Colonic mucosa (tissue), 4 donors: ENCODE measurements around the gene ATP6V0D1. TPM values are rescaled to one million over a fixed set of nuclear protein-coding genes. Genes with fewer than 3 reads are reported as not detected.

Experiments
- DNase-seq: peaks from one replicate; pipeline ENCODE4 v3.0.0-alpha.2; 2020
- H3K27ac ChIP-seq: fragments of 200-600 bp; one replicate; pipeline ENCODE4 v1.8.0; 2021
- H3K27me3 ChIP-seq: fragments of 200-600 bp; one replicate; pipeline ENCODE4 v1.8.0; 2021
- H3K36me3 ChIP-seq: fragments of 200-600 bp; one replicate; pipeline ENCODE4 v1.8.0; 2021
- H3K4me1 ChIP-seq: fragments of 200-600 bp; one replicate; pipeline ENCODE4 v1.8.0; 2021; ENCODE audit warnings: mild to moderate bottlenecking
- H3K4me3 ChIP-seq: fragments of 200-600 bp; one replicate; pipeline ENCODE4 v1.8.0; 2021
- H3K9ac ChIP-seq, 2 donors: one replicate each; pipeline ENCODE4 v1.7.0; 2013; ENCODE audit warnings: control low read depth in 2 of 2, low read depth in 2 of 2, low read length in 2 of 2
- H3K9me3 ChIP-seq: fragments of 200-600 bp; one replicate; pipeline ENCODE4 v1.8.0; 2021
- intact Hi-C: fragments of 100-400 bp; cut with DNase I; formaldehyde crosslinking; loops from one replicate; pipeline ENCODE4 v1.14.1; 2022
- total RNA-seq, 2 donors: library from RNA; stranded (reverse); fragmentation: NEBNext Ultra II Directional in 1 of 2; extraction: Animal tissue kit (Norgen Biotek cat#: 25700) in 1 of 2; gene quantifications; one replicate each; pipeline ENCODE4 v1.2.1, GENCODE V29; 2021
- TF ChIP-seq, protein P1 (sequence below): fragments of 200-600 bp; IDR thresholded peaks from one replicate; pipeline ENCODE4 v1.8.0; 2022; ENCODE audit warnings: antibody characterized with exemption, mild to moderate bottlenecking
- donor health status: healthy.
- donor health status: DM: no; HTN: no; CAD: no.
- donor health status: DM: no; HTN: no; CAD: no.

ATP6V0D1 gene
- total RNA-seq, 2 donors from 2014 or later = 194 to 195 TPM

DNA sequence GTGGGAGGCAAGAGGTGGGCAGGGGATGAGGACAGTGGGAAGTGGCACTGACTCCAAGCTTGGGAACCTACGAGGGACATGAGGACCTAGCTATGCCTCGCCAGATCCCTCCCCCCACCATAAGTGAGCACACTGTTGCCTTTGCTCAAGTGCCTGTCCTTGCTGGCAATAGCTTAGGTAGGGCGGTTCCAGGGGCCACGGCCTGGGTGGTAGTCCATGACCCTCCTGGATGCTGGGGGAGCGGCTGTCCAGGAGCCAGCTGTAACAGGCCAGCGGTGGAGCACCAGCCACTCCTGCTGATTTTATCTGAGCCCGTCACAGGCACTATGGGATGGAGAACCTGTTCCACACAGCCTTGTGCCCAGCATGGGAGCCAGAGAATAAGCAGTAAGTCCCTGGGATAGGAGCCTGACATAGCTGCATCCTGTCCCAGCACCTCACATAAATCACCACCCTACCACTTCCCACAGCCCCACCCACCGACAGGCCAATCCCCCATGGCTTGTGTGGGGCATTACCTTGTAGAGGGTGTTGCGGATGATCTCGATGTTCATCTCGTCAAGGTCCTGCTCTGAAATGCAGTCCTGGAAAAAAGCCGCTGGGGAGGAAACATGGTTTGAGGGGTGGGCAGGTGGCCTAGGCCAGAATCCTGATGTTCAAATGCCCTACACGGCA is 38.2 kb downstream of the ATP6V0D1 start:
- intact Hi-C loops = no loop called here
- Histone ChIP-seq H3K27ac (peak overlapping the region; percentile 36), H3K36me3 (no peaks in the 10 kb centered on the region), H3K9ac (peak overlapping the region; percentile 45 to 79), H3K9me3 (no peaks in the 10 kb centered on the region), H3K4me1 (peaks cover 46% of the 10 kb centered on the region), H3K4me3 (no peak overlapping the region), H3K27me3 (no peaks in the 10 kb centered on the region)
- DNase-seq = no peak
- TF ChIP-seq, protein P1, sequence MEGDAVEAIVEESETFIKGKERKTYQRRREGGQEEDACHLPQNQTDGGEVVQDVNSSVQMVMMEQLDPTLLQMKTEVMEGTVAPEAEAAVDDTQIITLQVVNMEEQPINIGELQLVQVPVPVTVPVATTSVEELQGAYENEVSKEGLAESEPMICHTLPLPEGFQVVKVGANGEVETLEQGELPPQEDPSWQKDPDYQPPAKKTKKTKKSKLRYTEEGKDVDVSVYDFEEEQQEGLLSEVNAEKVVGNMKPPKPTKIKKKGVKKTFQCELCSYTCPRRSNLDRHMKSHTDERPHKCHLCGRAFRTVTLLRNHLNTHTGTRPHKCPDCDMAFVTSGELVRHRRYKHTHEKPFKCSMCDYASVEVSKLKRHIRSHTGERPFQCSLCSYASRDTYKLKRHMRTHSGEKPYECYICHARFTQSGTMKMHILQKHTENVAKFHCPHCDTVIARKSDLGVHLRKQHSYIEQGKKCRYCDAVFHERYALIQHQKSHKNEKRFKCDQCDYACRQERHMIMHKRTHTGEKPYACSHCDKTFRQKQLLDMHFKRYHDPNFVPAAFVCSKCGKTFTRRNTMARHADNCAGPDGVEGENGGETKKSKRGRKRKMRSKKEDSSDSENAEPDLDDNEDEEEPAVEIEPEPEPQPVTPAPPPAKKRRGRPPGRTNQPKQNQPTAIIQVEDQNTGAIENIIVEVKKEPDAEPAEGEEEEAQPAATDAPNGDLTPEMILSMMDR = no peak

DNA sequence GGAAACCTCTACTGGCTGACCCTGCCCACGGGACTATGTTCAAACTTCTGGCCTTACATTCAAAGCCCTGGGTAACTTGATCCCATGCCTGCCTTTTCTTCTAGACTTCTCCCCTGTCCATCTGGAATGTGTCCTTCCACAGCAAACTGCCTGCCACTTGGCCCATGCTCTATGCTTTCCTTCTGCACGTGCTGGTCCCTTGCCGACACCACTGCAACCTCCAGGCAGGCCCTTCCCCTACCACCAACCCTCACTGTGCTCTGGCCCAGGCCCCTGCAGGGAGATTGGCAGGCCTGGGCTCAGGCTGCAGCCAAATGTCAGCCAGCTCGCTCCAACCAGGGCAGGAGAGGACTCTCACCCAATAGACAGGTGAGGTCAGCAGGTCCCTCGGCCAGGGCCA is 39.0 kb downstream of the ATP6V0D1 start:
- Histone ChIP-seq H3K9me3 (no peaks in the 10 kb centered on the region), H3K36me3 (peaks cover 3% of the 10 kb centered on the region), H3K9ac (peak overlapping the region; percentile 59 to 79), H3K4me1 (peaks cover 38% of the 10 kb centered on the region), H3K4me3 (no peak overlapping the region), H3K27me3 (no peaks in the 10 kb centered on the region), H3K27ac (peak overlapping the region; percentile 81)
- DNase-seq = no peak
- TF ChIP-seq, protein P1 = no peak
- intact Hi-C loops = no loop called here

DNA sequence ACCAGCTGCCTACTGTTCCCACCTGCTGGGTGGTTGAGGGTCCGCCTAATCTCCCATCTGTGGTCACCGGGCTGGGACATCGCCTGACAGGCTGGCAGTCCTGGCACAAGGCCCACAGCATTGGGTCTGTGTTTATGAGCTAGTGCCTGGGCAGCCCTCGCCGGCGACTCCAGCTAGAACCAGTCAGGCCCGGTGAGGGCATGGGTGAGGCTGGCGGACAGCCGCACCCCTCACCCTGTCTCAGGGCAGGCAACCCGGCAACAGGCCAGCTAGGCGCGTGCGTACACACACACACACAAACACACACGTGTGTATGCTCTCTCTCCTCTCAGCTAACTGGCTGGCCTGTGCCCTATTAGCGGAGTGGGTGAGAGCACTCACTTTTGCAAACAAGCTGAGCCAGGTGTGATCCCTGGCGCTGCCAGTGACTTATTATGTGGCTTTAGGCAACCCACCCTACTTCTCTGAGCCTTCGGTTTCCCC is 39.6 kb downstream of the ATP6V0D1 start:
- peak overlapping the region; percentile 59 to 79 for H3K9ac ChIP-seq
- peaks cover 32% of the 10 kb centered on the region for H3K4me1 ChIP-seq
- H3K27me3 ChIP-seq = no peaks in the 10 kb centered on the region
- DNase-seq = peak; percentile 96
- no peaks in the 10 kb centered on the region for H3K9me3 ChIP-seq
- no peak overlapping the region for H3K4me3 ChIP-seq
- TF ChIP-seq, protein P1 = no peak
- H3K36me3 ChIP-seq = peaks cover 6% of the 10 kb centered on the region
- H3K27ac ChIP-seq = peak overlapping the region; percentile 81
- intact Hi-C loops = no loop called here

DNA sequence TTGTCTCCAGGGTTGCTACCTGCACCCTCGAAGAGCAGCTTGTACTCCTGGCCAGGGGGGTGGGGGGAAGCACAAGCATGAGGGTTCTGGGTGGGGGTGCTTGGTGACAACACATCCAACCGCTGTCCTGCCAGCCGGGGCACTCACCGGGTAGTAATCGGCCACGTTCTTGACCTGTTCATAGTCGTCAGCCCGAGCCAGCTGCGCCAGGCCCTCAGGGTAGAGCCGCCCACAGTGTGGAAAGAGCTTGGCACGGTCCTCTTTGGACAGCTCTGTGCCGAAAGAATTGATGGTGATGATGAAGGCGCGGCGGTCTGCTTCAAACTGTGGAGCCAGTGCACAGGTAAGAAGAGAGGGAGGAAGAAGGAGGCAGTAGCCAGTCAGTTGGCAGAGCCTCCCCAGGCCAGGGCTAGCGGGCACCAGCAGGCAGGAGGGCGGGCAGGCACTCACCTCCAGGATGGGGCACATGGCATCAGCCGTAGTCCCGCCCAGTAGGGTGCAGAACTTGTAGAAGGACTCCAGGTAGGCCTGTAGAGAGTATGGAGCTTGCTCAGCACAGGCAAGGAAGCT is 42.0 kb downstream of the ATP6V0D1 start:
- Histone ChIP-seq H3K36me3 (peaks cover 6% of the 10 kb centered on the region), H3K9ac (peak overlapping the region in 1 of 2 donors; percentile 51), H3K4me1 (peaks cover 23% of the 10 kb centered on the region), H3K27ac (no peak overlapping the region), H3K27me3 (no peaks in the 10 kb centered on the region), H3K4me3 (no peak overlapping the region), H3K9me3 (no peaks in the 10 kb centered on the region)
- intact Hi-C loops = no loop called here
- peak; percentile 17 for DNase-seq
- TF ChIP-seq, protein P1 = no peak

DNA sequence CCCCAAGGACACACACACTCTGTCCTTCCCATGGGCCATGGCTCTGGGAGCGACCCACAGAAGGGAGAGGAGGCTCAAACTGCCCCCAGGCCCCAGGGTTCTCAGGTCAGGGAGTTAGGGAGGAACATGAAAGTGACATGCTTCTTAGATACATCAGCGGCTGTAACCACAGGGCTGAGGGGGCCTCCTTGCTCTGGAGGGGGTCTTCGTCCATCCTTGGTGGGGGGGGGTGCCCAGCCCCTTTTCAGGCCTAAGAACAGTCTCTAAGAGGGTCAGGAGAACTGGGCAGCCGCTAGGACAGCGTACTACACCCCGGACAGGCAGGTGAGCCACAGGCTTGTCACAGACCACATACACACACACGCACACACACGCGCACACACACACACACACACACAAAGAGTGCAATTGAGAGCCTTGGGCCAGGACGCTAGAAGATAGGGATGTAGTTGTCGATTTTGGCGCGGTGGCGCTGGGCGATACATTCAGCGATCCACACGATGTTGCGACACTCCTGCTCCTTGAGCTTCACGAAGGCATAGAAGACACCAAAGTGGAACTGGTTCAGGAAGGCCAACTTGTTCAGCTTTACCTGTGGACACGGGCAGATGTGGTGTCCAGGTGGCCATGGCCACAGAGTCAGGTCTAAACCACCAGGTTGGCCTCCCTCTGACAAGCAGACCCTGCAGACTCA is 42.7 kb downstream of the ATP6V0D1 start:
- H3K4me1 ChIP-seq = peaks cover 21% of the 10 kb centered on the region
- peak; percentile 19 for DNase-seq
- H3K9ac ChIP-seq = no peak overlapping the region
- TF ChIP-seq, protein P1 = no peak
- intact Hi-C loops = no loop called here
- no peaks in the 10 kb centered on the region for H3K27me3 ChIP-seq
- no peak overlapping the region for H3K27ac ChIP-seq
- no peaks in the 10 kb centered on the region for H3K9me3 ChIP-seq
- H3K36me3 ChIP-seq = peaks cover 6% of the 10 kb centered on the region
- H3K4me3 ChIP-seq = no peak overlapping the region
